NT2/D1 (cell line): ENCODE measurements around the gene ACAN.

ENCODE experiments used
- DNase-seq: peaks from one replicate; pipeline ENCODE4 v3.0.0-alpha.2; 2011; ENCODE audit warnings: low read depth, low spot score
- H3K27me3 ChIP-seq: 2 replicates; pipeline ENCODE4 v1.6.0; 2011; ENCODE audit warnings: mild to moderate bottlenecking; ENCODE audit not compliant: insufficient read length, insufficient read depth
- H3K36me3 ChIP-seq: 2 replicates; pipeline ENCODE4 v1.6.1; 2011; ENCODE audit warnings: mild to moderate bottlenecking, low read length, mixed read lengths; ENCODE audit not compliant: insufficient read depth, insufficient read length
- H3K4me1 ChIP-seq: 2 replicates; pipeline ENCODE4 v1.5.1; 2011; ENCODE audit not compliant: insufficient read depth, insufficient read length
- H3K4me3 ChIP-seq: 2 replicates; pipeline ENCODE4 v1.5.1; 2011; ENCODE audit warnings: low read depth; ENCODE audit not compliant: insufficient read length
- H3K9ac ChIP-seq: 2 replicates; pipeline ENCODE4 v1.6.0; 2011; ENCODE audit warnings: low read depth; ENCODE audit not compliant: insufficient read length
- H3K9me3 ChIP-seq: 2 replicates; pipeline ENCODE4 v1.5.1; 2011; ENCODE audit warnings: mild to moderate bottlenecking, low read length; ENCODE audit not compliant: insufficient read depth
- SUZ12 ChIP-seq: IDR thresholded peaks from 2 replicates; pipeline ENCODE4 v1.6.1; 2011; ENCODE audit not compliant: insufficient read length, insufficient read depth; ENCODE audit errors: extremely low read depth
- YY1 ChIP-seq: IDR thresholded peaks from 2 replicates; pipeline ENCODE4 v1.6.1; 2011; ENCODE audit not compliant: insufficient read length, insufficient read depth
- ZNF274 ChIP-seq: IDR thresholded peaks from 2 replicates; pipeline ENCODE4 v1.6.1; 2011; ENCODE audit warnings: mild to moderate bottlenecking, low read depth, low read length

The ACAN gene

DNA sequence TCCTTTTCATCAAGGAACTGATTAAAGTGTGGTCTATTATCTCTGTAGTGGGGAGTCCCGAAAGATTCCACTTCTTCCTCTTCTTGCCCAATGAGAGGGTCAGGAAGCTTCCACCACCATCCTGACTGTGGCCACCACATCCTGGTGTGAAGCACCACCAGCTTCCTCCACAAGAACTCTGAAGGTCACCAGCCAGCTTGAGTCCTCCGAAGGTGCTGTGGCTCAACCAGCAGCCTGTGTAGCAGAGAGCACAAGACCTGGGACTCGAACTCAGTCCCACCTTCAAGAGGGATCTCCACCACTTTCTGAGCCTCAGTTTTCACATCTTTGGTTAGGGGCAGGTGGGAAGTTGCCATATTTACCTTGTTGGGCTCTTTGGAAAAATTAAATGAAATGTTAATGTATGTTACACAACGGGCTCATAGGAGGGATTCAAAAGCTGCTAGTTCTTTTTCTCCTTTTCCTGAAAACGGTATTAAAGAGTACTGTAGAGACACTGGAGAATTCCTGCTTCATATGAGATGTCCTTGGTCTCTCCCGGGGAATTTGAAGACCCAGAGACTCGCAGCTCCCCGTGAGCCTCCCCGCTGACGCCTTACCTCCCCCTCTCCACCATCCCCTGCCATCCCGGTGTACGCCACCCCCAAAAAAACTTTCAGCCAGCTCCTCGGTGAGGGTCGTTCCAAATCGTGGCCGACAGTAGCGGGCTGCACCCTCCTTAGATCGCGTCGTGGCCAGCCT lies 816 bp upstream of the ACAN start:
- Histone ChIP-seq H3K4me3 (peak overlapping the region; percentile 62), H3K9me3 (no peaks in the 10 kb centered on the region), H3K4me1 (peaks cover 11% of the 10 kb centered on the region), H3K36me3 (no peaks in the 10 kb centered on the region), H3K9ac (peak overlapping the region; percentile 79), H3K27me3 (peaks cover 47% of the 10 kb centered on the region)
- TF ChIP-seq YY1 (no peak), ZNF274 (no peak), SUZ12 (no peak)
- DNase-seq, result no peak

DNA sequence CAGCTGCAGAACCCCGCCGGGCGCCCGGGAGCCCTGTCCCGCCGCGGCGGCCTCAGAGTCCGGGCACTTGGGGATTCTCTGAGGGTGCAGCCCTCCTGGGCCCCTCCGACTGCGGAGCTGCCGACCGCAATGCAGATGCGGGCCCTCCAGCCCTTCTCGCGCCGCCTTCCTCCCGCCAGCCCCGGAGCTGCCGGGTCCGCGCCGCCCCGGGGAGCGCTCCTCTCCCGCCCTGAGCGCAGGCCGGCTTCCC lies 320 bp upstream of the ACAN start:
- peak overlapping the region; percentile 79 for H3K9ac ChIP-seq
- H3K4me3 ChIP-seq, result peak overlapping the region; percentile 62
- H3K4me1 ChIP-seq, result peaks cover 13% of the 10 kb centered on the region
- DNase-seq, result no peak
- no peaks in the 10 kb centered on the region for H3K9me3 ChIP-seq
- no peak for TF ChIP-seq YY1
- TF ChIP-seq SUZ12, result no peak
- no peak for TF ChIP-seq ZNF274
- no peaks in the 10 kb centered on the region for H3K36me3 ChIP-seq
- peaks cover 47% of the 10 kb centered on the region for H3K27me3 ChIP-seq

DNA sequence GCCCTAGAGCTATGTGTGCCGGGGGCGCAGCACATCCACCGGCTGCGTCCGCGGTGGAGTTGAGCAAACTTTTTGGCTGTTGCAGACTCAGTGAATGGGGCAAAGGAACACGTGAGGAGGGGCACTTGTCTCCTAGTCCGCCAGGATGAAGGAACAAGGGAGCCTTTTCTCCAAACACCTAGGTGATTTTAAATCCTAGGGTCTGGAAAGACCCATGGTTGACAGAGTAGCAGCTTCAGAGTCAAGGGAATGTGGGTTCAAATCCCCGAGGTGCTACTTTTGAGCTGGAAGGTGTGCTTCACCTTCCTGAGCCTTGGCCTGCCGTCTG lies 648 bp downstream of the ACAN start:
- Histone ChIP-seq H3K4me1 (peaks cover 13% of the 10 kb centered on the region), H3K27me3 (peaks cover 47% of the 10 kb centered on the region), H3K4me3 (peak overlapping the region; percentile 77), H3K9me3 (no peaks in the 10 kb centered on the region), H3K36me3 (no peaks in the 10 kb centered on the region), H3K9ac (peak overlapping the region; percentile 86)
- TF ChIP-seq SUZ12 (no peak), ZNF274 (no peak), YY1 (no peak)
- no peak for DNase-seq

DNA sequence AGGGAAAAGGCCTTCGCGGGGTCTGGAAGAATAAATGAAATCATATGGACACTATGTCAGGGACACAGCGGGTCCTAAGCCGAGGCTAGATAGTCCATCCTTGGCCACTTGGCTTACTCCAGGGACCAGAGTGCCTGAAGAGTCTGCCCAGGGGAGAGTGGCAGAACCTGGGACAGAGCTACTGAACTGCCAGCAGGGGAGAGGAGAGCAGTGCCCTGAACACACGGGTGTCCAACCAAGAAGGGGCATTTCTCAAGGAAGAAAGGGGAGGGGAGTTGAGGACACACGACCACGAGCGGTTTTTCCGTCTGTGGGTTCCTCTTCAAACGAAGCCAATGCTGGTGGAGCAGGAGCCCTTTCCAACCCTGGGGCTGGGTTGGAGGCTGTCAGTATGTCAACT lies 1.0 kb downstream of the ACAN start:
- Histone ChIP-seq H3K36me3 (no peaks in the 10 kb centered on the region), H3K4me3 (peak overlapping the region; percentile 77), H3K9me3 (no peaks in the 10 kb centered on the region), H3K4me1 (peaks cover 13% of the 10 kb centered on the region), H3K9ac (peak overlapping the region; percentile 86), H3K27me3 (peaks cover 47% of the 10 kb centered on the region)
- DNase-seq, result no peak
- no peak for TF ChIP-seq SUZ12
- TF ChIP-seq YY1, result no peak
- TF ChIP-seq ZNF274, result no peak

DNA sequence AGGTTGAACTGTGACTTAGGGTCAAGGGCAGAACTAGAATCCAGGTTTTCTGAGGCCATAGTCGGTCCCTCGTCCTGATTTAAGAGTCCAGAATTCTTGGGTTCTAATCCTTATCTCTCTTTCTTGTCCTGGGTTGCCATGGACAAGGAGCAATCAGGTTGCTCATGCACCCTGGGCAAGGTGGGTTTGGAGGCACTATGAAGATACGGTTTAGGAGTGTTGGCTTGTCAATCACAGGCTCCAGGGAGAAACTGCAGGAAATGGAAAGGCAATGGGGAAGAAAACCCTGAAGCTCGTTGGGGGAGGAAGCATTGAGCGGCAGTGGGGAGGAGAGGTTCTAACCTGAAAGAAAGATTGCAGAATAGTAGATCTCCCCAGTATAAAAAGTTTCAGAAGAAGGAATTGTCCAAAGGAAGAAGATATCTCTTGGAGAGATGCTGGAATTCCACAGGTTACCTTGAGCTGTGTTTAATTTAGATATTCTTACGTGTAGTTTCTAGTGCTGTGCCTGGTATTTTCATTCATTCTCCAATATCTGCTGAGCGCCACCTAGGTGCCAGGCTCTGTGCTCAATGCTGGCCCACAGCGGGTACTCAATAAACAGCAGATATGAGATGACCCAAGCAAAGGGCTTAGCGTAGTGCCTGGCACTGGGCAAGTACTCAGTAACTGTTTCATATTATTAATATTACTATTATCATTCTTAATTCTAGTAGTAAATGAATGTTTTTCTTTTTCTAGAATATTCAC lies 2.0 kb downstream of the ACAN start:
- Histone ChIP-seq H3K4me3 (no peak overlapping the region), H3K4me1 (peaks cover 18% of the 10 kb centered on the region), H3K36me3 (no peaks in the 10 kb centered on the region), H3K9me3 (no peaks in the 10 kb centered on the region), H3K9ac (no peak overlapping the region), H3K27me3 (peaks cover 47% of the 10 kb centered on the region)
- no peak for DNase-seq
- no peak for TF ChIP-seq ZNF274

DNA sequence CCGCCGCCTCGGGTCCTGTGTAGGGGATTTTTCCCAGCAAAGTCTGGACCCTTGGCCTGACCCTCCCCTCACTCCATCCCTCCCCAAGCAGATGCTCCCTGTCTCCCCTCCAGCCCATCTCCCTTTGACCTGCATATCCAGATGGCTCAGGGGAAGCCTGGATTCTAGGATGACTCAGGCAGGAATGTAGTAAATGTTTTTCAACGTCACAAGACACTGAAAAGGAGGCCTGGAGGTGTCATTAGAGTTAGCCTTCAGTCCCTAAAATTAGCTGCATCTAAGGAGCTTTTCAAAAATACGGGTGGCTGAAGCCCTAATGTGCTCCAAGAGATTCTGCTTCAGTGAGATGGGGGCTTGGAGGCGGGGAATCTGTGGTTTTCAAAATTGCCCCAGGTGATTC lies 7.2 kb downstream of the ACAN start:
- Histone ChIP-seq H3K4me1 (peaks cover 20% of the 10 kb centered on the region), H3K27me3 (no peaks in the 10 kb centered on the region), H3K9me3 (no peaks in the 10 kb centered on the region), H3K36me3 (no peaks in the 10 kb centered on the region), H3K4me3 (no peak overlapping the region), H3K9ac (peak overlapping the region; percentile 27)
- TF ChIP-seq SUZ12 (no peak), ZNF274 (no peak), YY1 (no peak)
- no peak for DNase-seq

DNA sequence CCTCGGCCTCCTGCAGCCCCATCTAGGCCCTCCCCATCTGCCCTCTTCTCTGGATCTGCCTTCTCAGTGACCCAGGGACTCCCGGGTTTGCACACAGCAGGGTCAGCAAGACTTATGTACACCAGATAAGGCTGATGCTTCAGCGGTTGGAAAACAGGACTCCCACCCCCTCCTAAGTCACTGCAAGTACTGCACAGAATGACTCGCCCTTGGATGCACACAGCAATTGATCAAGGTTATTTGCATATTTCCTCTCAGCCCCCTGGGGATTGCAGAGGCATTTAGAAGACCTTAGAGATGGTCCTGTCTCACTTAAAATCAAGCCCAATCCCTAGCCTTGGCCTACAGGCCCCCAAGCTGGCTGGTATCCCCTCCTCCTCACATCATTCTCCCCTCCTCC lies 8.9 kb downstream of the ACAN start:
- H3K4me1 ChIP-seq, result peaks cover 18% of the 10 kb centered on the region
- H3K9ac ChIP-seq, result no peak overlapping the region
- H3K4me3 ChIP-seq, result no peak overlapping the region
- H3K36me3 ChIP-seq, result no peaks in the 10 kb centered on the region
- H3K9me3 ChIP-seq, result no peaks in the 10 kb centered on the region
- TF ChIP-seq SUZ12 (no peak), ZNF274 (no peak), YY1 (no peak)
- DNase-seq, result no peak
- no peaks in the 10 kb centered on the region for H3K27me3 ChIP-seq

DNA sequence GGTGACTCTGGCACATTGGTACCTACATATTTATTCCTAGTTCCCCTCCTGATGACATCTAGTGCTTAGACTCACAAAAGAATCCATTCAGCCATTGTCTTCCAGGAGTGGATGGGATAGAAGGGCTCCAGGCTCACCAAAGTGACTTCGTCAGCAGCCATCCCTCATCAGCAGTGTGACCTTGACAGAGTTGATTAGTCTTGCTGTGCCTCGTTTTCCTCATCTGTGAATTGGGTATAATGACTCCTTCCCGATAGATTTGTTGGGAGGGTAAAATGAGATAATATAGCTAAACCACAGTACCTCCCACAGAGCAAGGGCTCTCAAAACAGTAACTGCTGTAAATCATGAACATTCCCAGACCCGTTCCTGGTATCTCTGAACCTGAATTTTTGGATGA lies 10.7 kb downstream of the ACAN start:
- Histone ChIP-seq H3K4me3 (no peak overlapping the region), H3K9me3 (no peaks in the 10 kb centered on the region), H3K27me3 (no peaks in the 10 kb centered on the region), H3K4me1 (peaks cover 15% of the 10 kb centered on the region), H3K36me3 (no peaks in the 10 kb centered on the region), H3K9ac (no peak overlapping the region)
- TF ChIP-seq SUZ12 (no peak), YY1 (no peak), ZNF274 (no peak)
- DNase-seq, result no peak
